ENCODE data around the gene AKAIN1. TPM values are rescaled to one million over a fixed set of nuclear protein-coding genes. Genes with fewer than 3 reads are reported as not detected.

Gene AKAIN1
- total and polyA plus RNA-seq, 10 of the 15 experiments (the other 5 are each of a cell fraction or from before 2014, with no cell fraction given) = not detected

DNA sequence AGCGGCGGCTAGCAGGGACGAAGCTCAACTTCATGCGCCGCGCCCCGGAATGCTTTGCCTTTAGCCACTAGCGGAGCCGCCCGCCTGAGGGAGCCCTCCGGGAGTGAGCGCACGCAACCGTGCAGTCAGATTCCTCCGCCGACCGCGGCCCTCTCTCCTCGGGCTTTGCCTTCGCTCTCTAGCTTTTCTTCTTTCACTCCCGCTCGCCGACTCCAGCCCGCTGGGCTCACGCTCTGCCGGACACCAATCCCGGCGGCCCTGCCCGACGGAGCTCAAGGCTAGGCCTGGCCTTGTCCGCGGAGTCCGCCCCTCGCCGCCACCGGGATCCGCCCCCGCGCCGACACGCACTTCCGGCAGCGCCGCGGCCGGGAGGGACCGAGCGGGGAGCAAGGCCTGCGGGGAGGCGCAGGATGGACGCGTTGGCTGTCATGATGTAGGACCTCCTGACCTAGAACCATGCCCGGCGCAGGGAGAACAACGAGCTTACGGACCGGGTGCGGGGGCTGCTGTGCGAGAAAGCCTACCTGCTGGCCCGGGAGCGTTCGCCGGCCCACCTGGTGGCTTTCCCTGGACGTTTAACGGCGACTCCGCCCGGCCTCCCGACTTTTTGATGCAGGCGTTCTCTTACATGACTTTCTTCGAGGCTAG lies 40.8 kb upstream of the AKAIN1 start (continued):
- peak in 1 of 2 experiments; percentile 65; a peak in 1 of 4 replicates for TF ChIP-seq SRF (IDR thresholded peaks at IDR 0.05; ENCODE audit: low read depth in 2 of 2, low read length in 2 of 2)
- peak; percentile 82 for TF ChIP-seq CHD2 (IDR thresholded peaks at IDR 0.05; ENCODE audit: borderline replicate concordance, low read depth, low read length)
- TF ChIP-seq ZBED1 (IDR thresholded peaks at IDR 0.05; ENCODE audit: borderline replicate concordance) = 0 out of 2 replicates have a peak, but pooled peaks have one; percentile 18
- TF ChIP-seq TCF3 (IDR thresholded peaks at IDR 0.05; ENCODE audit: borderline replicate concordance, insufficient read depth, low read depth, low read length) = no peak
- TF ChIP-seq, protein P1, sequence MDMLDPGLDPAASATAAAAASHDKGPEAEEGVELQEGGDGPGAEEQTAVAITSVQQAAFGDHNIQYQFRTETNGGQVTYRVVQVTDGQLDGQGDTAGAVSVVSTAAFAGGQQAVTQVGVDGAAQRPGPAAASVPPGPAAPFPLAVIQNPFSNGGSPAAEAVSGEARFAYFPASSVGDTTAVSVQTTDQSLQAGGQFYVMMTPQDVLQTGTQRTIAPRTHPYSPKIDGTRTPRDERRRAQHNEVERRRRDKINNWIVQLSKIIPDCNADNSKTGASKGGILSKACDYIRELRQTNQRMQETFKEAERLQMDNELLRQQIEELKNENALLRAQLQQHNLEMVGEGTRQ (IDR thresholded peaks at IDR 0.05; ENCODE audit: borderline replicate concordance, low read depth, low read length) = no peak
- TF ChIP-seq, protein P2, sequence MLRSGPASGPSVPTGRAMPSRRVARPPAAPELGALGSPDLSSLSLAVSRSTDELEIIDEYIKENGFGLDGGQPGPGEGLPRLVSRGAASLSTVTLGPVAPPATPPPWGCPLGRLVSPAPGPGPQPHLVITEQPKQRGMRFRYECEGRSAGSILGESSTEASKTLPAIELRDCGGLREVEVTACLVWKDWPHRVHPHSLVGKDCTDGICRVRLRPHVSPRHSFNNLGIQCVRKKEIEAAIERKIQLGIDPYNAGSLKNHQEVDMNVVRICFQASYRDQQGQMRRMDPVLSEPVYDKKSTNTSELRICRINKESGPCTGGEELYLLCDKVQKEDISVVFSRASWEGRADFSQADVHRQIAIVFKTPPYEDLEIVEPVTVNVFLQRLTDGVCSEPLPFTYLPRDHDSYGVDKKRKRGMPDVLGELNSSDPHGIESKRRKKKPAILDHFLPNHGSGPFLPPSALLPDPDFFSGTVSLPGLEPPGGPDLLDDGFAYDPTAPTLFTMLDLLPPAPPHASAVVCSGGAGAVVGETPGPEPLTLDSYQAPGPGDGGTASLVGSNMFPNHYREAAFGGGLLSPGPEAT (IDR thresholded peaks at IDR 0.05; ENCODE audit: low read depth) = peak; percentile 91
- TF ChIP-seq NR2F1 (conservative IDR thresholded peaks at IDR 0.05) = peak; percentile 83
- TF ChIP-seq, protein P3, sequence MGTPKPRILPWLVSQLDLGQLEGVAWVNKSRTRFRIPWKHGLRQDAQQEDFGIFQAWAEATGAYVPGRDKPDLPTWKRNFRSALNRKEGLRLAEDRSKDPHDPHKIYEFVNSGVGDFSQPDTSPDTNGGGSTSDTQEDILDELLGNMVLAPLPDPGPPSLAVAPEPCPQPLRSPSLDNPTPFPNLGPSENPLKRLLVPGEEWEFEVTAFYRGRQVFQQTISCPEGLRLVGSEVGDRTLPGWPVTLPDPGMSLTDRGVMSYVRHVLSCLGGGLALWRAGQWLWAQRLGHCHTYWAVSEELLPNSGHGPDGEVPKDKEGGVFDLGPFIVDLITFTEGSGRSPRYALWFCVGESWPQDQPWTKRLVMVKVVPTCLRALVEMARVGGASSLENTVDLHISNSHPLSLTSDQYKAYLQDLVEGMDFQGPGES (IDR thresholded peaks at IDR 0.05) = no peak
- TF ChIP-seq SMAD1 (IDR thresholded peaks at IDR 0.05; ENCODE audit: low read depth, partially characterized antibody) = no peak
- peak; percentile 97 for TF ChIP-seq CREM (IDR thresholded peaks at IDR 0.05; ENCODE audit: low read depth)
- TF ChIP-seq MTA3 (IDR thresholded peaks at IDR 0.05; ENCODE audit: borderline replicate concordance, low read length) = no peak
- no peak for TF ChIP-seq NR2C2 (IDR thresholded peaks at IDR 0.05; ENCODE audit: borderline replicate concordance, control insufficient read depth, insufficient read length, low read depth)
- TF ChIP-seq TAF1 (IDR thresholded peaks at IDR 0.05; ENCODE audit: borderline replicate concordance, low read depth, low read length) = peak; percentile 84
- peak; percentile 70 for TF ChIP-seq RUNX3 (IDR thresholded peaks at IDR 0.05; ENCODE audit: low read length)
- peak; percentile 96 for TF ChIP-seq CREB1 (IDR thresholded peaks at IDR 0.05; ENCODE audit: low read depth)
- TF ChIP-seq TBL1XR1 (IDR thresholded peaks at IDR 0.05; ENCODE audit: low read depth, low read length) = no peak

Data from GM12878 (cell line).